COLO668 (cell line): Measurements from ENCODE around the gene NTN1.

Experiments used
- DNase-seq: peaks from one replicate; lab custom pipeline; 2025; ENCODE audit not compliant: unreplicated experiment; lab: John Stamatoyannopoulos, UW

Gene NTN1

GRCh38 chr17:9035249-9035648 lies 13.9 kb downstream of the NTN1 start:
- no peak for DNase-seq

- DNase-seq = no peak
Measured at GRCh38 chr17:9036336-9036735, 15.0 kb downstream of the NTN1 start.

DNA sequence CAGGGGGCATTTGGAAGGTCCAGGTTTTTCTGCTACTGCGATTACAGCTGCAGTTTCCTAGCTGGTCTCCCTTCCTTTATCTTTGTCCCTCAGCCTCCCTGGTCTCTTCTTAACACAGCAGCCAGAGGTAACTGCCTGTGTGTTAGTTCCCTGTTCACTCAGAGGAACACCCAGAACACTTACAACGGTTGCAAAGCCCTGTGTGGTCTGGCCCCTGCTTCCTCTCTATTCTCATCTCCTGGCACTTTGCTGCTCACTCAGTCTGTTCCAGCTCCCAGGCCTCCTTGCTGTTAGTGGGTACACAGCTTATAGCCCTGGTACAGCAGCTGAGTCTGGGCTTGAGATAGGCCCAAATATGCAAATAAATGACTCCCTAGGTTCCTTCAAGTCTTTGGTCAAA lies 16.4 kb downstream of the NTN1 start:
- no peak for DNase-seq

DNA sequence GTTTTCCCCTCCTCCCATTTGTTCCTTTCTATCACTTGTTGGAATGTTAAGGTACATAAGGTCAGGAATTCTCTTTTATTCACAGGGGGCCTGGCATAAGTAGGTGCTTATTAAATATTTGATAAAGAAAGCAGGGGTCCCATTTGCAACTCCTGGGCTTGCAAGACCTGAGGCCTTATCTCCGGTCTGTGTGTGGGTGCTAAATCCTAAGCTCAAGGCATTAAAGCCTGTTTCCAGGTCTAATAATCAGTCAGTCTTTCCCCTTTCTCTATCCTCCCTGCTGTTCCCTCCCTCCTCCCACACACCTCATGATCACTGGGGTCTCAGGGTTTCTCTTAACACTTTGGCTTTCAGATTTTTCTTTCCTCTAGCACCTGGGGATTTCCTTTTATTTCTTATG lies 17.1 kb downstream of the NTN1 start:
- DNase-seq = no peak

DNA sequence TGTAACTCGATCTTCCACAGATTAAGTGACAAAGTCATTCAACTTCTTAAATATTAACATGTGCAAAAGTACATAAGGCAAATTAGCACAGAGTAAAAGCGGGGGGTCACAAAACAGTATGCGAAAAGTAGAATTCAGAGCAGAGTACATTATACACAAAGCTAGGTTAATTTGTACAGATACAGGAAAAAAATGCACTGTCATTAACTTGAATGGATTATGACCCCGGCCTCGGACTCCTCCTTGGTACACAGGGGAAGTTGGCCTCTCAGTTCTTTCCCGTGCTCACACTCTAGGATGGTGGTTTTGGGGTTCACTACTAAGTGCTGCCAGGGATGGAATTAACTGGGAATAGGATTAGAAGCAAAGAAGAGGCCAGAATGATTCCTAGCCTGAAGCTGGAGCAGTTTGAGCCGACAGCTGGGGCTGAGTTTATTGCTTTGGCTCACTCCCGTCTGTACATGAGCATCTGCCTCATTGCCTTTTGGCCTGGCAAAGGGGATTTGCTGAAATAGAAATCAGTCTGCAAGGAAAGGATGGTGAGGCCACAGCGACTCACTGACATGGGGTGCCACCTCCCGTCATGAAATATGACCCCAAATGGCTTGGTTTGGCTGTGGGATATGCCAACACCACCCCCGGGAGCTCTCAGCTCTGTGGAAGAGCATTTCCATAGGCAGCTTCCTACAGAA lies 23.6 kb downstream of the NTN1 start:
- no peak for DNase-seq

GRCh38 chr17:9050801-9051401 lies 29.6 kb downstream of the NTN1 start:
- no peak for DNase-seq

GRCh38 chr17:9051561-9051960 lies 30.3 kb downstream of the NTN1 start:
- no peak for DNase-seq

DNA sequence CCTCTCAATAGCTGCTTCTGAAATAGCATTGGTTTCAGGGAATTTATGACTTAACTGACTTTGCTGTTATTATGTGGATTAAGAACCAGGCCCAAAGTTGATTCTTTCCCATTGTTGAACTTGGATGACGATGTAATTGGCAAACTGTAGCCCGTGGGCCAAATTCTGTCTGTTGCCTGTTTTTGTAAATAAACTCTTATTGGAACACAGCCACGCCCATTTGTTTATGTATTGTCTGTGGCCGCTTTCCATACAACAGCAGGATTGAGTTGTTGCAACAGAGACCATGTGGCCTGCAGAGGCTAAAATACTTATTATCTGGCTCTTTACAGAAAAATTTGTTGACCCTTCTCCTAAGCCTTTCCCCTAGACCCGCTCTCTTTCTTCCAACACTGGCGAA lies 31.6 kb downstream of the NTN1 start:
- DNase-seq = no peak

DNA sequence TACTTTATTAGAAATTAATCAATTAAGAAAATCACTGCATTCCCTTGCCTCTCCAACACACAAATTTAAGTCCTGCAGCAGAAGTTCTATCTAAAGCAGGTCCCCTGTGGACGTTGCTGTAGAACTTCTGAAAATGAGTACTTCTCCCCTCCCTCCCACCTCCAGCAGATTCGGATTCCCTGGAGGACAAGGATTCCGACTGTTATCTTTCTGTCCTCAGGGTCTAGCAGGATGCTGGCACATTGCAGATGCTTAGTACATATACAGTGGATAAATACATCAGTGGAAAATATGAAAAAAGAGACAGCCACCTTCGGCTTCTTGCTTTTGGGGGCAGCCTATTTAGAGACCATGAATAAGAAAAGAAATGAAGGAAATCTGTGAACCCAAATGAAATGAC lies 32.1 kb downstream of the NTN1 start:
- DNase-seq = no peak

DNA sequence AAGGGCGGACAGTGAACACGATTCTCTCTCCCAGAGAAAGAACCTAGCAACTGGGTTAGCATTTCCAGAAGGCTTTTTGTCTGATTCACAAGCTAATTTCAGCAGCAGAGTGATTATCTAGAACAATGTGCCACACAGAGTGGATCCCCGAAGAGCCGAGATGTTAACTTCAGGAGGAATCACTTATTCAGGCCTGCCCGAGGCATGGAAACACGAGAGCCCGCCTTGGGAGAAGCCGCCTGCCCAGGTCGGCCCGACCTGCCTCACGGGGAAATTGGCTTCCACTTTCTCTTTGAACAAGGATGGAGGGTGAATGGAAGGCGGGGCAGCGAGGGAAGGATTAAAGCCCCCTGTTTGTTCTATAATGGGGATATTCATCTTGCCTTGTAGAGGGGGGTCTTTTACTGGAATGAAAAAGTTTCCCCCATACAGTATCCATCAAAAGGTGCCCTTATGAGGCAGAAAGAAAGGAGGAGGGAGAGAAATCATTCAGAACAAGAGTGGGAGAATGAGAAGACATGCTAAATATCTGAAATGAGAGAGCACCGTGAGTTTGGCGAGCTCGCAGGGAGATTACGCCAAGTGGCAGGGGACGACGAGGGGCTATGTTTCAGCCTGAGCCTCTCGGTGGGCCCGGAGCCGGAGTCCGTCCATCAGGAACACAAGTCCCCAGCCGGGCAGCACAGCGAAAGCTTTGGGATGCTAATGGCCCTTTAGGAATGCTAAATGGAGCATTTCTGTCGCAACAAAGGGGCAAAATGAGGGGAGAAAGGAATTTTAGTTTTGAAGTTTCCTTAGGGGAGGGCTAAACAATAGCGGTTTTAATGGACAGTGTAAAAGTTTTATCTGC lies 33.0 kb downstream of the NTN1 start:
- DNase-seq = no peak

DNA sequence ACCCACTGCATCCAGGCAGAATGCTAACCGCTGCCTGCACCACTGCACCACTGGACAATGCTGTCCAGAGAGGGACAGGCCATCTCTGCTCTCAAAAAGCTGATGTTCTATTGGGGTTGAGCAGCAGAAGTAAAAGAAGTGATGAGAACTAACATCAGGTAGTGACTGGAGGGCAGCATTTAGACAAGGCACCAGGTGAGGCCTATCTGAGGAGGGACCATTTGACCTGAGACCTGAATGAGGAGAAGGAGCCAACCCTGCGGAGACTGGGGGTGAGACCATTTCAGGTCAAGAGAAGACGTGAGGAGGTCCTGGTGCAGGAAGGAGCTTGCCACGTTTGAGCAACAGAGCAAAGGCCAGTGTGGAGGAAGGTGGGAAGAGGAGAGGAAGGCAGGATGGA lies 34.0 kb downstream of the NTN1 start:
- DNase-seq = no peak

DNA sequence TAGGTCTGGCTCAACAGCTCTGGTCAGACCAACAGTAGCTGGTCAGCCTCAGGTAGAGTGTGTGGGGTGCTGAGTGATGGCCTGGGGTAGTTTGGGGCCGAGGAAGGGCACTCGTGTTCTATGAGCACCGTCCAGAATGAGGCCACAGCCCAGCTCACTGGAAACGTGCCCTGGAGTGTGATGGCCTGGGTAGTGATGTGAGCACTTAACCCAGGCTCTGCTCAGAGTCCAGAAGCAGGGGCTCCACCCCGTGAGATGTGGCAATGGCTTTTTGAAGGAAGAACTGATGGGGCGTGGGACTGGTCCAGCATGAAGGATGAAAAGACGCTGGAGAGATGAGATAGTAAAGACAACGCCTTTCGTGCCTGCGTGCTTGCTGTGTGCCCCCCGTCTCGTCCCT lies 35.3 kb downstream of the NTN1 start:
- DNase-seq = no peak

- no peak for DNase-seq
Measured at GRCh38 chr17:9057310-9057709, 36.0 kb downstream of the NTN1 start.

DNA sequence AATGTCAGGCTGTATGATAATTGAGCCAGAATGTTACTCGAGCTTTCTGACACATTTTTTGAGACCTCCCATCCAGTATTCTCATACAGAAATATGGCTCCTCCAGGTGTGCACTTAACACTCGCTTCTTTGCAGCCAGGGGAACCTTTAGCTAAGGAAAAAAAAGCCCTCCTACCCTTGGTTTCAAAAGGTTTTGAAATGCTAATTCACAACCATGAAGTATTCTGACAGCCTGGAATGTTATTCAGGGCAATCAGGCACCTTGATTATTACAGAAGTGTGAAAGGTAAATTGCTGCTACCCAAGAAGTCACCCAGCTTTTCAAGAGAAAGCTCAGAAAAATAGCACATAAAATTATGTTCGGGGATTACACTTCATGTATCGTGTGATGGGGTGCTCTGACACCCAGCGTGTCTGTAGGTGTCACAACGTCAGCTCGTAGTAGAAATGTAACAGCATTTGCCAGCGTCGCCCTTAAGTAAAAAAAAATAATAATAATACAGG lies 41.1 kb downstream of the NTN1 start:
- DNase-seq = no peak

DNA sequence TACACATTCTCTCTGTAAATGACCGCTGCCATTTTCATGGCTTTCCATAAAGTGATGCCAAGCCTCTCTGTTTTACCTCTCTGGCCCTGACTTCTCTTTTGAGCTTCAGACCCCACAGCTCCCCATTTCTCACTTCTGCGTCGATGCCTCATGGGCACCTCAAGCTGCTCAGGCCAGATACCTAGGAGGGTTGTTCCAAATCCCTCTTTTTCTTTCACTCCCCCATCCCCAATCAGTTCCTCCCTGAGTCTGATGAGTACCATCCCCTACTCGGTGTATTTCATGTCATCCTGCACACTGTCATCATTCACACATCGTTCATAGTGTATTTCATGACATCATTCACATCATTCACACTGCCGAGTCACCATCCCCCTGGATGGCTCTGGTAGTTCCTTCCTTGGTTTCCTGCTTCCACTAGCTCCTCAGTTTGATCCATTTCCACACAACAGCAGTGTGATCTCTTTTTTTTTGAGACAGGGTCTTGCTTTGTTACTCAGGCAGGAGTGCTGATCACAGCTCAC lies 43.1 kb downstream of the NTN1 start:
- no peak for DNase-seq

DNA sequence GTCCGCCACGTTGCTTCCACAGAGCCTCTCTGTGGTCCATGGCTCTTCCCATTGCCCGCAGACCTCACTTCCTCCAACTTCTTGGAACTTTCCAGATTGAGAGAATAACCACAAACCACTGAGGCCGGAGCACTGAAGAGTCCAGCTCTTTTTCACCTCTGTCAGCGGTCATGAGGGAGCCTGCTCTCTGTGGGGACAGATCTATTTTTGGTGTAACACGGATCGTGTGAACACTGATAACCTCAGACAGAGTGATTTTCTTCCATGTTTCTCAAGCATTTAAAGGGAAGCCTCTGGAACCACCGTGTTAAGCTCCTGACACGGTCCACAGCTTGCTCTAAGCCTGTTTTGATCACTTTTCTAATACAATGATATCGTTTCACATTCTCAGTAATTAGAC lies 49.7 kb downstream of the NTN1 start:
- no peak for DNase-seq

DNA sequence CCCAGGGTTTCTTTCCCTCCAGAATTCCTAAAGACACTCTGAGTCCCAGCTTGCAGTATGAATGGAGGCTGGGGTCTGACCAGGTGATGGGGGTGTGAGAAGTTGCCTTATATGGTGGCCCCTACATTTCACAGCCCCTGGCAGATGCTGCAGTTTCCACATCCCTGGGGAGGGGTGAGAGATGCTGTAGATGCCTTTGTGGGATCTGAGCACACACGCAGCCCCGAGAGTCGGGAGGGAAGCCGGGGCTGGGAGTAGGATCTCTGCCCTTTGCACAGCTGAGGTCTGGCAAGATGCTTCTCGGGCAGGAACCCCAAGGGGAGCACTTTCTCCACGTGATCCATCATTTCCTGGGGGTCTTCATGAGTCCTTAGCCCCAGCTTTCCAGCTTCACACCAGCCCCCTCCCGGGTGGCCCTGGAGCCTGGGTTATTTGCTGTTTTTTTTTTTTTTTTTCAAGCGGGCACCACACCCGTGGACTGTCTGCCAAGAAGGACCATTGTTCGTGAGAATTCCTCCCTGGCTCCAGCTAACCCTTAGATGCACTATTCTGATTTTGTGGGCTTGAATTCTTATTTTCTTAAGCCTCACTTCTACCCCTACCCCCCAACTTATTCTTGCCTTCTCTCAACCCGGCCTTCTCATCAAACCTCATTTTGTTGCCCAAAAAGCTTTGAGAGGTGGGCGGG lies 50.6 kb downstream of the NTN1 start:
- DNase-seq = no peak

DNA sequence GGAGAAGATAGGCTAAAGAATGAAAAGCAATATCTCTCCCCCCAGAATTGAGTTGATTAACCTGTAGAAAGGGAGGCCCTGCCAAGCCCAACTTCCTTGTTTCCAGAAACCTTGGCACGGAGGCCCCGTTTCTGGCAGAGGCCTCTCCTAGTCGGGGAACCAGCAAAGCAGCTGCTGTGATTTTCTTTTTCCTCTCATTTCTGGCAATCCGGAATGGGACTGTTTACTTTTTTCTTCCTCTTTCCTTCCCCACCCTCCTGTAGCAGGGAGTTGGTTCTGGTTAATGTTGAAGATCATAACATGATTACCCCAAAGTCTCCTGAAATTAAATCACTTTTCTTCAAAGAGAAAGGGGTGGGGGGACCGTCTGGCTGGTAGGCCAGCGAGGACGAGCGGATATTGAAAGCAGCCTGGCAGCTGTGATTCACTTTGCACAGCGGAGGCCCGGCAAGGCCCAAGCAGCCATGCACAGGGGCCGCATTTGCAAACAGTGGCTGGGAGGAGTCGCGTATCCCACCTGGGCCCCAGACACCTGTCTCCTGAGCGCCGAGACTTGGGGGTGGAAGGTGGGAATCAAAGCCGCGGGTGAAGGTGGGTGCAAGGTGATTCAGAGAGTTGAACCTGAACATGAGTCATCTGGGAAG lies 51.5 kb downstream of the NTN1 start:
- no peak for DNase-seq

DNA sequence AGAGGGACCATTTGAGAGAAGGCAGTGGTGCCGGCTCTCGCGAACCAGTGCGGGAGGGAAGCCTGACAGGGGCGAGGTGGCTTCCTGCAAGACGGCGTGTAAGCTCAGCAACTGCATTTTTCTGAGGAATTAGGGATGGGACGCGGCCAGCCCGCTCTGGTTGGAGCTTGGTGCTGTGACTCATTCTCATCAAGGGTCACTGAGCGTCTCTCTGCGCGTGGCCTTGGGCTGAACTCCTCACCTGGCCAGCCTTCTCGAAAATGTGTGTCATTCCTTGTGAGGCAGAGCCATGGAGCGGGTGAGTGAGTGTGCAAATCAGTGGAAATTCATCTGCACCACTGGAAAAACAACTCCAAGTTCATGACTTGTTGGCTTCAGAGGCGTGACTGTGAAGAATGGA lies 52.8 kb downstream of the NTN1 start:
- DNase-seq = no peak

DNA sequence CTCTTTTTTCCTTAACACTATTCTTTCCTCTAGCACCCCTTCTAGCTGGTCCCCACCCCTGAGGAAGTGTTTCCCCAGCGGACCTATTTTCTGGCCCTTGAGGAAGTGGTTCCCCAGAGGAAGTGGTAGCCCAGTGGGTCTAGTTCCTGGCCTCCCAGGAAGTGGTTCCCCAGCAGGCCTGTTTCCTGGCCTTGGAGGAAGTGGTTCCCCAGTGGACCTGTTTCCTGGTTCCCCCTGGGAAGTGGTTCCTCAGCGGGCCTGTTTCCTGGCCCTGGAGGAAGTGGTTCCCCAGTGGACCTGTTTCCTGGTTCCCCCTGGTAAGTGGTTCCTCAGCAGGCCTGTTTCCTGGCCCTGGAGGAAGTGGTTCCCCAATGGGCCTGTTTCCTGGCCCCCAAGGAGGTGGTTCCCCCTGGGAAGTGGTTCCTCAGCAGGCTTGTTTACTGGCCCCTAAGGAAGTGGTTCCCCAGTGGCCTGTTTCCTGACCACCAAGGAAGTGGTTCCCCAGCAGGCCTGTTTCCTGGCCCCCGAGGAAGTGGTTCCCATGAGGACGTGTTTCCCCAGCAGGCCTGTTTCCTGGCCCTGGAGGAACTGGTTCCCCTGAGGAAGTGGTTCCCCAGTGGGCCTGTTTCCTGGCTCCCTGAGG lies 58.3 kb downstream of the NTN1 start:
- no peak for DNase-seq
